ENCODE results near the gene DNASE1L1. TPM values are rescaled to one million over a fixed set of nuclear protein-coding genes. Genes with fewer than 3 reads are reported as not detected.

The DNASE1L1 gene
- total and polyA plus RNA-seq, 4 donors, result 9.3 to 22.1 (median 16.7) TPM

GRCh38 chrX:154378059-154378798 is 30.8 kb downstream of the DNASE1L1 start:
- DNase-seq (ENCODE audit: low spot score), result no peak
- Histone ChIP-seq H3K4me1 (ENCODE audit: control insufficient read depth in 4 of 4, insufficient read depth in 4 of 4, low read length in 3 of 4) (peaks cover 7 to 18% (median 12%) of the 10 kb centered on the region in 4 donors), H3K4me3 (ENCODE audit: low read depth in 1 of 3, low read length in 3 of 3) (peak overlapping the region in 2 of 3 donors; percentile 37 to 59), H3K27ac (ENCODE audit: low read depth in 1 of 2, low read length in 2 of 2) (peak overlapping the region; percentile 92 to 98), H3K36me3 (ENCODE audit: control insufficient read depth in 4 of 4, insufficient read depth in 3 of 4, low read depth in 1 of 4, low read length in 3 of 4) (no peaks in the 10 kb centered on the region), H3K9ac (ENCODE audit: low read depth in 1 of 2, low read length in 2 of 2) (peak overlapping the region; percentile 36 to 58), H3K9me3 (ENCODE audit: control insufficient read depth in 4 of 4, low read length in 3 of 4) (no peaks in the 10 kb centered on the region), H3K27me3 (ENCODE audit: control insufficient read depth in 4 of 4, insufficient read depth in 4 of 4, low read length in 3 of 4) (no peaks in the 10 kb centered on the region)
- TF ChIP-seq NR2F2 (IDR thresholded peaks at IDR 0.05) (no peak), RAD21 (IDR thresholded peaks at IDR 0.05) (no peak), ATF3 (IDR thresholded peaks at IDR 0.05) (no peak), MAX (IDR thresholded peaks at IDR 0.05) (no peak), EGR1 (IDR thresholded peaks at IDR 0.05; ENCODE audit: low read depth in 2 of 2) (no peak), FOXA2 (IDR thresholded peaks at IDR 0.05) (no peak), TAF1 (conservative IDR thresholded peaks at IDR 0.05) (no peak), HNF4A (conservative IDR thresholded peaks at IDR 0.05) (no peak), CTCF (IDR thresholded peaks at IDR 0.05; ENCODE audit: low read depth, low read length, missing input control) (no peak), JUND (IDR thresholded peaks at IDR 0.05) (no peak), ZBTB33 (IDR thresholded peaks at IDR 0.05) (no peak)
- 2% methylated on average over 79 of the region's 79 CpGs for WGBS

GRCh38 chrX:154376774-154377173 is 32.3 kb downstream of the DNASE1L1 start:
- Histone ChIP-seq H3K9me3 (ENCODE audit: control insufficient read depth in 4 of 4, low read length in 3 of 4) (no peaks in the 10 kb centered on the region), H3K36me3 (ENCODE audit: control insufficient read depth in 4 of 4, insufficient read depth in 3 of 4, low read depth in 1 of 4, low read length in 3 of 4) (no peaks in the 10 kb centered on the region), H3K9ac (ENCODE audit: low read depth in 1 of 2, low read length in 2 of 2) (no peak overlapping the region), H3K27ac (ENCODE audit: low read depth in 1 of 2, low read length in 2 of 2) (no peak overlapping the region), H3K4me3 (ENCODE audit: low read depth in 1 of 3, low read length in 3 of 3) (no peak overlapping the region), H3K27me3 (ENCODE audit: control insufficient read depth in 4 of 4, insufficient read depth in 4 of 4, low read length in 3 of 4) (no peaks in the 10 kb centered on the region), H3K4me1 (ENCODE audit: control insufficient read depth in 4 of 4, insufficient read depth in 4 of 4, low read length in 3 of 4) (peaks cover 7 to 19% (median 13%) of the 10 kb centered on the region in 4 donors)
- DNase-seq (ENCODE audit: low spot score), result no peak
- no peak for TF ChIP-seq ZBTB33 (IDR thresholded peaks at IDR 0.05)
- no peak for TF ChIP-seq SP1 (IDR thresholded peaks at IDR 0.05)
- no peak for TF ChIP-seq HNF4A (conservative IDR thresholded peaks at IDR 0.05)
- no peak for TF ChIP-seq ATF3 (IDR thresholded peaks at IDR 0.05)
- TF ChIP-seq EGR1 (IDR thresholded peaks at IDR 0.05; ENCODE audit: low read depth in 2 of 2), result no peak
- TF ChIP-seq TAF1 (conservative IDR thresholded peaks at IDR 0.05), result no peak
- no peak for TF ChIP-seq HNF4G (IDR thresholded peaks at IDR 0.05)
- TF ChIP-seq REST (IDR thresholded peaks at IDR 0.05), result no peak
- TF ChIP-seq FOXA2 (IDR thresholded peaks at IDR 0.05), result no peak
- 91% methylated on average over 3 of the region's 3 CpGs for WGBS
